Liver (tissue), 10 donors: Measurements from ENCODE around the gene TSPAN7. TPM values are rescaled to one million over a fixed set of nuclear protein-coding genes. Genes with fewer than 3 reads are reported as not detected.

Experiments
- DNase-seq: peaks from one replicate; pipeline ENCODE4 v3.0.0-alpha.2; 2017; ENCODE audit warnings: low spot score
- H3K27ac ChIP-seq, 2 donors: one replicate each; pipeline ENCODE4 v1.7.0; 2013; ENCODE audit warnings: inconsistent platforms in 2 of 2, low read length in 2 of 2, control low read depth in 1 of 2, low read depth in 1 of 2, mild to moderate bottlenecking in 1 of 2
- H3K27me3 ChIP-seq, 4 donors: one replicate each; pipeline versions ENCODE4 v1.6.1 to v1.7.0; 2013; ENCODE audit warnings: low read length in 3 of 4, inconsistent platforms in 1 of 4, mild to moderate bottlenecking in 1 of 4, moderate library complexity in 1 of 4; ENCODE audit not compliant: control insufficient read depth in 4 of 4, insufficient read depth in 4 of 4
- H3K36me3 ChIP-seq, 4 donors: one replicate each; pipeline versions ENCODE4 v1.6.1 to v1.7.0; 2013; ENCODE audit warnings: low read length in 3 of 4, mild to moderate bottlenecking in 3 of 4, low read depth in 1 of 4, moderate library complexity in 1 of 4; ENCODE audit not compliant: control insufficient read depth in 4 of 4, insufficient read depth in 3 of 4
- H3K4me1 ChIP-seq, 4 donors: one replicate each; pipeline versions ENCODE4 v1.6.1 to v1.7.0; 2013; ENCODE audit warnings: low read length in 3 of 4, mild to moderate bottlenecking in 3 of 4, moderate library complexity in 1 of 4; ENCODE audit not compliant: control insufficient read depth in 4 of 4, insufficient read depth in 4 of 4
- H3K4me3 ChIP-seq, 3 donors: one replicate each; pipeline versions ENCODE4 v1.6.1 to v1.7.0; 2013; ENCODE audit warnings: low read length in 3 of 3, control low read depth in 1 of 3, low read depth in 1 of 3, mild to moderate bottlenecking in 1 of 3
- H3K9ac ChIP-seq, 2 donors: one replicate each; pipeline ENCODE4 v1.7.0; 2013; ENCODE audit warnings: low read length in 2 of 2, mild to moderate bottlenecking in 2 of 2, moderate library complexity in 2 of 2, control low read depth in 1 of 2, low read depth in 1 of 2
- H3K9me3 ChIP-seq, 4 donors: one replicate each; pipeline versions ENCODE4 v1.6.1 to v1.7.0; 2013; ENCODE audit warnings: low read length in 3 of 4; ENCODE audit not compliant: control insufficient read depth in 4 of 4
- FOXA1 ChIP-seq: IDR thresholded peaks from 2 replicates; pipeline ENCODE4 v1.6.1; 2016; ENCODE audit warnings: antibody characterized with exemption
- FOXA2 ChIP-seq: IDR thresholded peaks from 2 replicates; pipeline ENCODE4 v1.6.1; 2016; ENCODE audit warnings: antibody characterized with exemption
- GABPA ChIP-seq, 2 donors: IDR thresholded peaks in 1 of 2; conservative IDR thresholded peaks in 1 of 2; 2 replicates each; pipeline ENCODE4 v1.6.1; 2016; ENCODE audit warnings: antibody characterized with exemption in 2 of 2, mild to moderate bottlenecking in 1 of 2, moderate library complexity in 1 of 2
- HNF4A ChIP-seq, 2 donors: conservative IDR thresholded peaks; 2 replicates each; pipeline ENCODE4 v1.6.1; 2016; ENCODE audit warnings: antibody characterized with exemption in 2 of 2, mild to moderate bottlenecking in 2 of 2
- HNF4G ChIP-seq: IDR thresholded peaks from 2 replicates; pipeline ENCODE4 v1.6.1; 2016; ENCODE audit warnings: antibody characterized with exemption
- JUND ChIP-seq, 2 donors: IDR thresholded peaks; 2 replicates each; pipeline ENCODE4 v1.6.1; 2016; ENCODE audit warnings: antibody characterized with exemption in 2 of 2
- NR2F2 ChIP-seq: IDR thresholded peaks from 2 replicates; pipeline ENCODE4 v1.6.1; 2016; ENCODE audit warnings: antibody characterized with exemption
- RAD21 ChIP-seq, 2 donors: IDR thresholded peaks; 2 replicates each; pipeline ENCODE4 v1.6.1; 2016; ENCODE audit warnings: antibody characterized with exemption in 2 of 2, mild to moderate bottlenecking in 2 of 2
- RXRA ChIP-seq, 2 donors: IDR thresholded peaks; 2 replicates each; pipeline ENCODE4 v1.6.1; 2017 to 2018; ENCODE audit warnings: antibody characterized with exemption in 2 of 2, mild to moderate bottlenecking in 1 of 2
- SP1 ChIP-seq: IDR thresholded peaks from 2 replicates; pipeline ENCODE4 v1.6.1; 2018; ENCODE audit warnings: antibody characterized with exemption, mild to moderate bottlenecking
- TAF1 ChIP-seq: conservative IDR thresholded peaks from 2 replicates; pipeline ENCODE4 v1.6.1; 2016; ENCODE audit warnings: antibody characterized with exemption, mild to moderate bottlenecking
- YY1 ChIP-seq: IDR thresholded peaks from 2 replicates; pipeline ENCODE4 v1.6.1; 2016; ENCODE audit warnings: antibody characterized with exemption, mild to moderate bottlenecking
- WGBS: extraction: QIAGEN DNeasy Blood & Tissue Kit; methylation state at CpG from one replicate; pipeline ENCODE4 v1.1.7; 2013; 5-methylcytosine and 5-hydroxymethylcytosine counted together
- polyA plus RNA-seq, 2 donors: library from polyadenylated mRNA; stranded (reverse) in 1 of 2; unstranded in 1 of 2; fragments of 200-250 nt in 1 of 2; fragments of >200 nt in 1 of 2; fragmentation: Nextera tagmentation in 1 of 2; extraction: Ambion mirVana in 1 of 2; gene quantifications; one replicate each; pipeline versions ENCODE4 v1.2.1 to v1.2.3, GENCODE V29; 2013 to 2015
- small RNA-seq: library from RNA; depleted of rRNA; stranded (forward); fragments of <200 nt; gene quantifications from one replicate; pipeline ENCODE3, GENCODE V24; 2014
- total RNA-seq, 2 donors: library from RNA; depleted of rRNA; stranded (reverse); fragments of >200 nt; gene quantifications; one replicate each; pipeline ENCODE4 v1.2.3, GENCODE V29; 2014
- TF ChIP-seq, protein P1 (sequence below): IDR thresholded peaks from 2 replicates; pipeline ENCODE4 v1.6.1; 2016; ENCODE audit warnings: antibody characterized with exemption
- TF ChIP-seq, protein P2 (sequence below): IDR thresholded peaks from 2 replicates; pipeline ENCODE4 v1.6.1; 2016; ENCODE audit warnings: antibody characterized with exemption
- TF ChIP-seq, protein P3 (sequence below): IDR thresholded peaks from 2 replicates; pipeline ENCODE4 v1.6.1; 2016; ENCODE audit warnings: antibody characterized with exemption
- TF ChIP-seq, protein P4 (sequence below): fragments of 150-350 bp; IDR thresholded peaks from 2 replicates; pipeline ENCODE4 v1.5.1; 2017; ENCODE audit warnings: improper control_type of control experiment, low read depth, low read length; ENCODE audit not compliant: missing input control
- TF ChIP-seq, protein P5 (sequence below): IDR thresholded peaks from 2 replicates; pipeline ENCODE4 v1.6.1; 2016; ENCODE audit warnings: antibody characterized with exemption, mild to moderate bottlenecking
- donor health status: healthy.
- donor health status: healthy.
- donor health status: healthy.
- donor health status: healthy.
- donor health status: healthy.

Gene TSPAN7
- total and polyA plus RNA-seq, 4 donors: 10.1 to 26.2 (median 17.6) TPM

DNA sequence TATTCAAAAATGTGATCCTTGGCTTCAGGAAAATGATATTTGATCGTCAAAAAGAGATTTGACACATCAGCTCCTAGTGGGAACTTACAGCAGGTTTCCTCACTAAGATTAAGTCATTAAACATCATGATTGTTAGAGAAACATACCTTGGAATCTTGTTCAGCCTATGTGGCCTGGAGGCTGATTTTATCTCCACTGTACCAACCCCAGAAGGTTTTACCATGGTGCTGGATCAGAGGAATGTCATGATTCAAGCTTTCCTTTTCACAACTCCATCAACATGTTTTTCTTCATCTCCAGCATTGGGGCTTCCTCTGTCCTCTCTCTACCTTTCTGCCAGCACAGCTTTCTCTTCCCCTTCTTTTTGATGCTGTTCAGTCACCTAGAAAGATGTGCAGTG is 171.5 kb downstream of the TSPAN7 start:
- no peaks in the 10 kb centered on the region for H3K36me3 ChIP-seq
- no peaks in the 10 kb centered on the region for H3K9me3 ChIP-seq
- no peak overlapping the region for H3K9ac ChIP-seq
- no peaks in the 10 kb centered on the region for H3K4me1 ChIP-seq
- no peak for TF ChIP-seq YY1
- no peak for TF ChIP-seq JUND (IDR thresholded peaks at IDR 0.05)
- TF ChIP-seq RXRA (IDR thresholded peaks at IDR 0.05): no peak
- no peak for TF ChIP-seq GABPA (IDR thresholded peaks at IDR 0.05 in 1 of 2, conservative IDR thresholded peaks at IDR 0.05 in 1 of 2)
- TF ChIP-seq FOXA2: no peak
- TF ChIP-seq HNF4A (conservative IDR thresholded peaks at IDR 0.05): no peak
- TF ChIP-seq, protein P1, sequence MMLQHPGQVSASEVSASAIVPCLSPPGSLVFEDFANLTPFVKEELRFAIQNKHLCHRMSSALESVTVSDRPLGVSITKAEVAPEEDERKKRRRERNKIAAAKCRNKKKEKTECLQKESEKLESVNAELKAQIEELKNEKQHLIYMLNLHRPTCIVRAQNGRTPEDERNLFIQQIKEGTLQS: no peak
- TF ChIP-seq, protein P2, sequence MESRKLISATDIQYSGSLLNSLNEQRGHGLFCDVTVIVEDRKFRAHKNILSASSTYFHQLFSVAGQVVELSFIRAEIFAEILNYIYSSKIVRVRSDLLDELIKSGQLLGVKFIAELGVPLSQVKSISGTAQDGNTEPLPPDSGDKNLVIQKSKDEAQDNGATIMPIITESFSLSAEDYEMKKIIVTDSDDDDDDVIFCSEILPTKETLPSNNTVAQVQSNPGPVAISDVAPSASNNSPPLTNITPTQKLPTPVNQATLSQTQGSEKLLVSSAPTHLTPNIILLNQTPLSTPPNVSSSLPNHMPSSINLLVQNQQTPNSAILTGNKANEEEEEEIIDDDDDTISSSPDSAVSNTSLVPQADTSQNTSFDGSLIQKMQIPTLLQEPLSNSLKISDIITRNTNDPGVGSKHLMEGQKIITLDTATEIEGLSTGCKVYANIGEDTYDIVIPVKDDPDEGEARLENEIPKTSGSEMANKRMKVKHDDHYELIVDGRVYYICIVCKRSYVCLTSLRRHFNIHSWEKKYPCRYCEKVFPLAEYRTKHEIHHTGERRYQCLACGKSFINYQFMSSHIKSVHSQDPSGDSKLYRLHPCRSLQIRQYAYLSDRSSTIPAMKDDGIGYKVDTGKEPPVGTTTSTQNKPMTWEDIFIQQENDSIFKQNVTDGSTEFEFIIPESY: no peak
- TF ChIP-seq HNF4G: no peak
- no peak for TF ChIP-seq TAF1
- TF ChIP-seq, protein P3, sequence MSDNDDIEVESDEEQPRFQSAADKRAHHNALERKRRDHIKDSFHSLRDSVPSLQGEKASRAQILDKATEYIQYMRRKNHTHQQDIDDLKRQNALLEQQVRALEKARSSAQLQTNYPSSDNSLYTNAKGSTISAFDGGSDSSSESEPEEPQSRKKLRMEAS: no peak
- no peak for TF ChIP-seq FOXA1
- TF ChIP-seq, protein P4, sequence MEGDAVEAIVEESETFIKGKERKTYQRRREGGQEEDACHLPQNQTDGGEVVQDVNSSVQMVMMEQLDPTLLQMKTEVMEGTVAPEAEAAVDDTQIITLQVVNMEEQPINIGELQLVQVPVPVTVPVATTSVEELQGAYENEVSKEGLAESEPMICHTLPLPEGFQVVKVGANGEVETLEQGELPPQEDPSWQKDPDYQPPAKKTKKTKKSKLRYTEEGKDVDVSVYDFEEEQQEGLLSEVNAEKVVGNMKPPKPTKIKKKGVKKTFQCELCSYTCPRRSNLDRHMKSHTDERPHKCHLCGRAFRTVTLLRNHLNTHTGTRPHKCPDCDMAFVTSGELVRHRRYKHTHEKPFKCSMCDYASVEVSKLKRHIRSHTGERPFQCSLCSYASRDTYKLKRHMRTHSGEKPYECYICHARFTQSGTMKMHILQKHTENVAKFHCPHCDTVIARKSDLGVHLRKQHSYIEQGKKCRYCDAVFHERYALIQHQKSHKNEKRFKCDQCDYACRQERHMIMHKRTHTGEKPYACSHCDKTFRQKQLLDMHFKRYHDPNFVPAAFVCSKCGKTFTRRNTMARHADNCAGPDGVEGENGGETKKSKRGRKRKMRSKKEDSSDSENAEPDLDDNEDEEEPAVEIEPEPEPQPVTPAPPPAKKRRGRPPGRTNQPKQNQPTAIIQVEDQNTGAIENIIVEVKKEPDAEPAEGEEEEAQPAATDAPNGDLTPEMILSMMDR: no peak
- no peak for TF ChIP-seq SP1
- TF ChIP-seq, protein P5, sequence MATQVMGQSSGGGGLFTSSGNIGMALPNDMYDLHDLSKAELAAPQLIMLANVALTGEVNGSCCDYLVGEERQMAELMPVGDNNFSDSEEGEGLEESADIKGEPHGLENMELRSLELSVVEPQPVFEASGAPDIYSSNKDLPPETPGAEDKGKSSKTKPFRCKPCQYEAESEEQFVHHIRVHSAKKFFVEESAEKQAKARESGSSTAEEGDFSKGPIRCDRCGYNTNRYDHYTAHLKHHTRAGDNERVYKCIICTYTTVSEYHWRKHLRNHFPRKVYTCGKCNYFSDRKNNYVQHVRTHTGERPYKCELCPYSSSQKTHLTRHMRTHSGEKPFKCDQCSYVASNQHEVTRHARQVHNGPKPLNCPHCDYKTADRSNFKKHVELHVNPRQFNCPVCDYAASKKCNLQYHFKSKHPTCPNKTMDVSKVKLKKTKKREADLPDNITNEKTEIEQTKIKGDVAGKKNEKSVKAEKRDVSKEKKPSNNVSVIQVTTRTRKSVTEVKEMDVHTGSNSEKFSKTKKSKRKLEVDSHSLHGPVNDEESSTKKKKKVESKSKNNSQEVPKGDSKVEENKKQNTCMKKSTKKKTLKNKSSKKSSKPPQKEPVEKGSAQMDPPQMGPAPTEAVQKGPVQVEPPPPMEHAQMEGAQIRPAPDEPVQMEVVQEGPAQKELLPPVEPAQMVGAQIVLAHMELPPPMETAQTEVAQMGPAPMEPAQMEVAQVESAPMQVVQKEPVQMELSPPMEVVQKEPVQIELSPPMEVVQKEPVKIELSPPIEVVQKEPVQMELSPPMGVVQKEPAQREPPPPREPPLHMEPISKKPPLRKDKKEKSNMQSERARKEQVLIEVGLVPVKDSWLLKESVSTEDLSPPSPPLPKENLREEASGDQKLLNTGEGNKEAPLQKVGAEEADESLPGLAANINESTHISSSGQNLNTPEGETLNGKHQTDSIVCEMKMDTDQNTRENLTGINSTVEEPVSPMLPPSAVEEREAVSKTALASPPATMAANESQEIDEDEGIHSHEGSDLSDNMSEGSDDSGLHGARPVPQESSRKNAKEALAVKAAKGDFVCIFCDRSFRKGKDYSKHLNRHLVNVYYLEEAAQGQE: no peak
- no peak for TF ChIP-seq NR2F2
- no peak for TF ChIP-seq RAD21 (IDR thresholded peaks at IDR 0.05)
- DNase-seq: no peak
- H3K27ac ChIP-seq: no peak overlapping the region
- H3K4me3 ChIP-seq: no peak overlapping the region
- H3K27me3 ChIP-seq: peaks cover 0 to 2% (median 0%) of the 10 kb centered on the region in 4 donors
- 90% methylated on average over 1 of the region's 1 CpG for WGBS

Small RNAs within 50 kb of the gene (small RNA-seq; reads per million reads assigned to genes)
- not detected for gene RNU7-7P

Other genes starting within 250 kb of the TSPAN7 start
- 1 to 10 TPM; 3.8 to 7.2 TPM for gene RPGR, start 234.0 kb upstream of the TSPAN7 start, total RNA-seq
- gene RPGR, start 234.0 kb upstream of the TSPAN7 start, polyA plus RNA-seq: 1 to 10 TPM; 1.7 to 3.2 TPM
- gene OTC, start 208.9 kb upstream of the TSPAN7 start, total RNA-seq: 10 to 100 TPM; 46.3 to 67.9 TPM
- 10 to 100 TPM; 41.5 to 72.1 TPM for gene OTC, start 208.9 kb upstream of the TSPAN7 start, polyA plus RNA-seq
- gene MID1IP1, start 239.9 kb downstream of the TSPAN7 start, total RNA-seq: 10 to 100 TPM; 33.6 to 92.0 TPM
- 10 to 100 TPM in 1 of 2 donors, 1 to 10 TPM in 1; 6.8 to 40.5 TPM for gene MID1IP1, start 239.9 kb downstream of the TSPAN7 start, polyA plus RNA-seq